ENCODE measurements around the gene GNAO1. TPM values are rescaled to one million over a fixed set of nuclear protein-coding genes. Genes with fewer than 3 reads are reported as not detected.

Gene GNAO1
- total RNA-seq, 4 donors from 2014 or later: 2.7 to 12.9 (median 6.1) TPM

- TF ChIP-seq POLR2A (IDR thresholded peaks at IDR 0.05) (no peak), EP300 (IDR thresholded peaks at IDR 0.05) (no peak), CTCF (IDR thresholded peaks at IDR 0.05) (no peak)
- peaks cover 0 to 1% (median 0%) of the 10 kb centered on the region in 4 donors for H3K4me1 ChIP-seq
- 87 to 94% methylated on average over 17 of the region's 17 CpGs for WGBS, 2 donors
- no peak overlapping the region for H3K27ac ChIP-seq
- H3K4me3 ChIP-seq: no peak overlapping the region
- DNase-seq (ENCODE audit: low spot score in 2 of 2): no peak
- no peaks in the 10 kb centered on the region for H3K9me3 ChIP-seq
- peaks cover 0 to 66% (median 13%) of the 10 kb centered on the region in 3 donors for H3K36me3 ChIP-seq
- H3K27me3 ChIP-seq: no peaks in the 10 kb centered on the region
Measured at GRCh38 chr16:56362706-56363105, 171.4 kb downstream of the GNAO1 start.

- H3K4me1 ChIP-seq: no peaks in the 10 kb centered on the region
- TF ChIP-seq CTCF (IDR thresholded peaks at IDR 0.05) (no peak), POLR2A (IDR thresholded peaks at IDR 0.05) (no peak), EP300 (IDR thresholded peaks at IDR 0.05) (no peak)
- 82 to 92% methylated on average over 6 of the region's 6 CpGs for WGBS, 2 donors
- no peak for DNase-seq (ENCODE audit: low spot score in 2 of 2)
- H3K27me3 ChIP-seq: no peaks in the 10 kb centered on the region
- H3K9me3 ChIP-seq: no peaks in the 10 kb centered on the region
- H3K36me3 ChIP-seq: peaks cover 0 to 72% (median 13%) of the 10 kb centered on the region in 3 donors
- no peak overlapping the region for H3K27ac ChIP-seq
- H3K4me3 ChIP-seq: no peak overlapping the region
Measured at GRCh38 chr16:56363181-56363716, 172.0 kb downstream of the GNAO1 start.

GRCh38 chr16:56363781-56364565 is 172.7 kb downstream of the GNAO1 start:
- 92 to 96% methylated on average over 21 to 25 of the region's 26 CpGs for WGBS, 2 donors
- Histone ChIP-seq H3K4me3 (no peak overlapping the region), H3K9me3 (no peaks in the 10 kb centered on the region), H3K4me1 (no peaks in the 10 kb centered on the region), H3K36me3 (peaks cover 0 to 79% (median 13%) of the 10 kb centered on the region in 3 donors), H3K27me3 (no peaks in the 10 kb centered on the region), H3K27ac (no peak overlapping the region)
- TF ChIP-seq CTCF (IDR thresholded peaks at IDR 0.05) (no peak), POLR2A (IDR thresholded peaks at IDR 0.05) (no peak), EP300 (IDR thresholded peaks at IDR 0.05) (no peak)
- no peak for DNase-seq (ENCODE audit: low spot score in 2 of 2)

GRCh38 chr16:56364865-56365264 is 173.6 kb downstream of the GNAO1 start:
- TF ChIP-seq EP300 (IDR thresholded peaks at IDR 0.05): no peak
- no peak for TF ChIP-seq CTCF (IDR thresholded peaks at IDR 0.05)
- TF ChIP-seq POLR2A (IDR thresholded peaks at IDR 0.05): no peak
- Histone ChIP-seq H3K36me3 (peaks cover 0 to 81% (median 13%) of the 10 kb centered on the region in 3 donors), H3K27me3 (no peaks in the 10 kb centered on the region), H3K27ac (no peak overlapping the region), H3K9me3 (no peaks in the 10 kb centered on the region), H3K4me1 (no peaks in the 10 kb centered on the region), H3K4me3 (no peak overlapping the region)
- 95 to 98% methylated on average over 8 of the region's 8 CpGs for whole genome bisulfite sequencing, 2 donors
- DNase-seq (ENCODE audit: low spot score in 2 of 2): no peak

GRCh38 chr16:56365552-56365951 is 174.3 kb downstream of the GNAO1 start:
- Histone ChIP-seq H3K9me3 (no peaks in the 10 kb centered on the region), H3K4me3 (no peak overlapping the region), H3K36me3 (peaks cover 0 to 74% (median 13%) of the 10 kb centered on the region in 3 donors), H3K4me1 (peaks cover 0 to 6% (median 3%) of the 10 kb centered on the region in 4 donors), H3K27me3 (no peaks in the 10 kb centered on the region), H3K27ac (no peak overlapping the region)
- DNase-seq (ENCODE audit: low spot score in 2 of 2): no peak
- WGBS, 2 donors: 82 to 88% methylated on average over 7 of the region's 7 CpGs
- TF ChIP-seq EP300 (IDR thresholded peaks at IDR 0.05) (no peak), CTCF (IDR thresholded peaks at IDR 0.05) (no peak), POLR2A (IDR thresholded peaks at IDR 0.05) (no peak)
